GM11168 (cell line): ENCODE results near the gene TMEM151A.

Experiments used
- in situ Hi-C: fragments of 300-500 bp; cut with MboI; formaldehyde crosslinking; loops from one replicate; pipeline ENCODE4 v1.12.0; 2022; ENCODE audit warnings: low sequenced_read_pairs; ENCODE audit not compliant: unreplicated experiment

The TMEM151A gene

DNA sequence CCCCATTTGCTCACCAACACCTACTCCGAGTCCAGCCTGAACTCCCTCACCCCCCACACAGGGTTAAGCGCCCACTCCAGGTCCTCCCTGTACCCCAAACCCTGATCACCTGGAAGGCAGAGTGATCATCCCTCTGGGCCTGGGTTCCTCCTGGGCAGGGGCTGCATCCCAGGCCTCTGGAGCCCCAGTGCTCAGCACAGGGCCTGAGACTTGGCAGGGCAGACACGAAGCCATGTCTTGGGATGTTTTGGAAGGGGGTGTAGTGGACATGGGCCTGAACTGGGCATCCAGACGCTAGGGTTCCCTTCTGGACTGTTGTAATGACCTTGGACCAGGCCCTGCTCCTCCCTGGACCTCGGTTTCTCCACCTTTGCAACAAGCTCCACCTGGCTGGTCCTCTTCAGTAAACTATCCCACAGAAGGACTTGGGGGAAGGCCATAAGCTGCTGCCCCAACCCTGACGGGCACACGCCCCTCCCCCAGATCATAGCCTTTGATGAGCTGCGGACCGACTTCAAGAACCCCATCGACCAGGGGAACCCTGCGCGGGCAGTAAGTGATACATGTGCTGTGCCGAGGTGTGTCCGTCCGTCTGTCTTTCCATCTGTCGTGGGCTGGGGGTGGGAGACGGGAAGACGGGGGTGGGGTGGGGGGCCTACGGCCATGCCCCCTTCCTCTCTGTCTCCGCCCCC, 9.8 kb upstream of the TMEM151A start:
- in situ Hi-C loops, result no loop called here

DNA sequence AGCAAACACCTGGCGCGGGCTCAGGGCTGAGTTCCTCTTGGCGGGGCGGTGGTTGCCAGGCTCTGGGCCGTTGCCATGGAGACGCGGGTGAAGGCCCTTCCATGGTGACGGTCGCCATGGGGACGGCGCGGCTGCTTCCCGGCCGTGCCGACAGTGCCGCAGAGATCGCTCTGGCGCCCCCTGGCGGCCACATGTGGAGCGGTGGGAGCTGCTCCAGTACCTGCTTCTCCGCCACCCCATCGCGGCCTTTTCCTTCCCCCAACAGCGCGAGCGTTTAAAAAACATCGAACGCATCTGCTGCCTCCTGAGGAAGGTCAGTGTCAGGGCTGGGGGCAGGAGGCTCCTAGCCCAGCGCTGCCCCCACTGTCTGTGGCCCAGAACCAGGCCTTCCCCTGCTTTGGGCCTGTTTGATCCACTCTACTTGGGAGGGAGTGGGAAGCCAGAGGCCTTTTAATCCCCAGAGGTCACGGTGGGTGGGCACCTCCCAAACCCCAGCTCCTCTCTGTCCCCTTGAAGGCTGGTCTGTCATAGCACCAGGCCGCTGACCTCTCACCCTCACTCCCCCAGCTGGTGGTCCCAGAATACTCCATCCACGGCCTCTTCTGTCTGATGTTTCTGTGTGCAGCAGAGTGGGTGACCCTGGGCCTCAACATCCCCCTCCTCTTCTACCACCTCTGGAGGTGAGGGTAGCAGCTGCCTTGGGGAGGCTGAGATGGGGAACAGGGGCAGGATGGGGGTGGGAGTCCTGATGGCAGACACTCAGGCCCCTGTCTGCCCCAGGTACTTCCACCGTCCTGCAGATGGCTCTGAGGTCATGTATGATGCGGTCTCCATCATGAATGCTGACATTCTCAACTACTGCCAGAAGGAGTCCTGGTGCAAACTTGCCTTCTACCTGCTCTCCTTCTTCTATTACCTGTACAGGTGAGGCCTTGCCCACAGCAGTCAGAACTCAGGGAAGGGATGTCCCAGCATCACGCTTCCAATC, 8.9 kb upstream of the TMEM151A start:
- in situ Hi-C loops, result no loop called here

DNA sequence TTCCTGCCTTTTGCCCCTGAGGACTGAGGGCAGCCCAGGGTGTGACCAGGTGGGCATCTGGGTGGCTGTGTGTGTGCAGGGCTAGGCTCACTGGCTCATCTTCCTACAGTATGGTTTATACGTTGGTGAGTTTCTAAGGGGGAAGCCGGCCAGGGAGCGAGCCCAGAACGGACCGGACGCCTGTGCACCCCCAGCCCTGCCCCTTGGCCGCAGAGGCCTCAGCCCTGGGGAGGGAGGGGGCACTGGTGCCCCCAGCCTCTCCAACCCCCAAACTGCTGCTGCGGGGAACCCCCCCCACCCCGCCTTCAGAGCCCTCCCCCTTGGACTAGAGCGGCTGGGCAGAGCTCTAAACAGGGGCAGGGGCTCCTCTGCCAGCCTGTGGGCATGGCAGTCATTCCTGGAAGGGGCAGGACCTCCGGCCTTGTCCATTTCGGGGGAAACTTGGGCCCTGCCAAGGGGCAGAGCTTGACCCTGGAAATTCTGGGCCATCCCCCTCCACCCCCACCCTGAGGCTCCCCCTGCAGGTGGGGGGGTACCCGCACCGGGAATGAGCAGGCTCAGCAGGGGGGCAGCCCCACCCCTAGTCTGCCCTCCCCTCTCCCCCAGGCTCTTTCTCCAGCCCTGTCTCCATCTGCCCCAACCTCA, 8.1 kb upstream of the TMEM151A start:
- in situ Hi-C loops, result no loop called here

DNA sequence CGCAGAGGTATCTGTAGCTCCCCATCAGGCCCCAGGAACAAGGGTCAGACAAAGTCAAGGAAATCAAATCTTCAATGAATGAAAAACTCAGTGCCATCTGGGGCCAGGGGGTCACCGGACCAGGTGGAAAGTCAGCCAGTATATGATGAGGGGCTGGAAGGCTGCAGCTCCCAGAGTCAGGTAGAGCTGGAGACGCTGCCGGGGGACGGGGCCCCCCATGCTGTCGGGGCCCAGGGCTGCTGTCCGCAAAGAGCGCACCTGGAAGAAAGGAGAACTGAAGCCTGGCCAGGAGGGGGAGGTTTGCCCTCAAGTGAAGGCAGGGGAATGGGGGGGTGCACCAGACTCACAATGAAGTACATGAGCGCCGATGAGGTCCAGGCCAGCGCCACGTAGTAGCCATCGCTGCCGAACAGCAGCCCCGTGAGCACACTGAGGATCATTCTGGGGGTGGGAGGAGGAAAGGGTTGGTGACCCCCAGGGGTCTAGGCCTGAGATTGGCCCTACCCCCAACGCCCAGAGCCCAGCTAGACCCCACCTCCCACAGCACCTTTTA, 7.1 kb upstream of the TMEM151A start:
- in situ Hi-C loops, result no loop called here

DNA sequence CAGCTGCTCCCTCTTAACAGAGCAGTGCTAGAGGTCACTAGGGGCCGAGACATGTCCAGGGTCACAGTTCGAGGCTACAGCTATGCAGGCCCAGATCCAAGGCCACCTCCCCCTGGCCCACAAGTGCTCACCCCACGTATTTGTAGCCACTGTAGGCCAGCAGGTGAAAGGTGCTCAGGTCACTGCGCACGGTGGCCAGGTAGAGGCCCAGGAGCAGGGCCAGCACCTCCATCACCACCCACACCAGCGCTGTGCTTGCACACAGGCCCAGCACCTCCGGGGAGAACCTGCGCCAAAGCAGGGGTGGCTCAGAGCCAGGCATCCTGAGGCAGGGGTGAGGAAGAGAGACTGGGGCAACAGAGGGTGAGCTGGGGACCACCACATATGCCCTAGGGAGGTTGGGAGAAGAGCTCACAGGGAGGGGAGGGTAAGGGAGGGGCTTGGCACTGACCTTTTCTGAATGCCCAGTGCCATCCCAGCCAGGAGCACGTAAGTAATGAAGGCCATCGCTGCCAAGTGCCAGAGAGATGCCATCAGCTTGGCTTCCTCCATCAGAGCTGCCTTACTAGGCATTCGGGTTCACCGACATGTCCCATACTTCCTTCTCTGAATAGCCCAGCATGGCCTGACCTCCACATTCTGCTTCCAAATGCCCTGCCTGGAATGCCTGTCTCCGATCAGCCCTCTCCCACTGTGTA, 6.3 kb upstream of the TMEM151A start:
- in situ Hi-C loops, result no loop called here

DNA sequence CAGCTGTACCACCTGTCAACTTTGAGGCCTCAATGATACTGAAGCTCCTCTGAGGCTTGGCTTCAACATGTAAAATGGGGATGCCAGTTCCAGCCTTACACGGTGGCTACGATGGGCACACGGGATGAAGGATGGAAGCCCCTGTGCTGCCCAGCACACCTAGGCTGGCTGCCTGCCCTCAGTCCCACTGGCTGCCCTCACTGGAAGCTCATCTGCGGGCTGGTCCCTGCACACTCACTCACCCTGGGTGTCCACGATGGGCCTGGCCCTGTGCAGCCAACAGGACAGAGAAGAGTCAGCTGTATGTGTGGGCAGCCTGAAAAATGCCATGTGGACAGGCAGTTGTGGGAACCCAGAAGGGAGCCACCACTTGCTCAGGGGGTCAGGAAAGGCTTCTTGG, 5.0 kb upstream of the TMEM151A start:
- in situ Hi-C loops, result no loop called here

DNA sequence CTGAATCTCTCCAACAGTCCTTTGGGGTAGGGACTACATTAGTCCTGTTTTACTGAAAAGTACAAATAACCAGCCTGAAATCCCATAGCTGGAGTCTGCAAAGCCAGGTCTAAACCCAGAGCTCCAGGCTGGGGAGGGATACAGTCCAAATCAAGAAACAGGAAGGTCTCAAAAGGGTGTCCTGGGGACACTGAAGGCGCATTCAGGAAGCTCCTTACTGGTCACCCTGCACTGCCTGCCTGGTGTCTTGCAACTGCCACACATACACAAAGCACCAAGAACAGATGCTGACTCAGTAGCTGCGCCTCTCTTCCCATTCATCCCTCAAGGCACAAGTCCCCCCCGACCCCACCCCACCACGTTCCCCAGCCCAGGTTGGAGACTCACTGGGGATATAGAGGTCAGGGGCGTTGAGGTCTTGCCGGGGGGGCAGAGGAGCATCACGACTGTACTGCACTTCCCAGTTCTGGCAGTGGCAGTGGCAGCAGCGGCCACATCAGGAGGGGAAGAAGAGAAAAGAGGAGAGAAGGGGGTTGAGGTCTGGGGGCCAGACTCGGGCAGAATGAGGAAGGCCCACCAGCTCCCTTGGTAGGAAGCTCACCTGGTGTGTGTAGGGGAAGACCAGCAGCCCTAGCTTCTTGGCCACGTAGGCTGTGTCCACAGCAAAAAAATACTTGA, 4.3 kb upstream of the TMEM151A start:
- in situ Hi-C loops, result no loop called here

DNA sequence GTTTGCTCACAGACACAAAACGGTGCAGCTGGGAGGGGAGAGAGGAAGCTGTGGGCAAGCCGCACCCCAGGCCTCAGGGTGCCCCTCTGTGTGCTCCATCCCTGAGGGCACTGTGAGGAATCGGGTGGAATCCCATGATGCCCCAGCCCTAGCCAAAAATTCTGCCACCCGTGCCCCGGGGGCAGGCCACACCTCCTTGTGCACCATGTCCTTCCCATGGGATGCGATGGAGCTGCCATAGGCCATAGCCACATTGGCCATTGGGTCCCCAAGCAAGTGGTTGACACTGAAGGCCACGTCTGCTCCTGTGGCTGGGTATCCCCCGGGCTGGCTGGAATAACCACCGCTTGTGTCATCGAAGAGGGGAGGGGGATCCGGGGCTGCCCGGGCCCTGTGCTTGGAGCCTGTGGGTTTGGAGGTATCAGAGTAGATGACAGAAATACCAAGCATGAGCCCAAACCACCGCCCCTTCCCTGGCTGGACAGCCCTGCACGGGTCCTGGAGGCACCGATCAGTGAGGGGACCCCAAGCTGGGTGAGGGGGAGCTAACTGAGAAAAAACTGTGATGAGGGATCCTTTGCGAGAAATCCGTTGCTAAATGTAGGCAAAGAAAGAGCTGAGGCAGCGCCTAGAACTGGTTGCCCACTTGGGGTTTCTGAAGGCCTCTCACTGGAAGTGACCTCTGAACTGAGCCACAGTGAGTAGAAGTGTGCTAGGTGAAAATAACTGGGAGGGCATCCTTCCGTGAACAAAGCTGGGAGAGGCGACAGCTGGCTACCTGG, 3.6 kb upstream of the TMEM151A start:
- in situ Hi-C loops, result no loop called here

DNA sequence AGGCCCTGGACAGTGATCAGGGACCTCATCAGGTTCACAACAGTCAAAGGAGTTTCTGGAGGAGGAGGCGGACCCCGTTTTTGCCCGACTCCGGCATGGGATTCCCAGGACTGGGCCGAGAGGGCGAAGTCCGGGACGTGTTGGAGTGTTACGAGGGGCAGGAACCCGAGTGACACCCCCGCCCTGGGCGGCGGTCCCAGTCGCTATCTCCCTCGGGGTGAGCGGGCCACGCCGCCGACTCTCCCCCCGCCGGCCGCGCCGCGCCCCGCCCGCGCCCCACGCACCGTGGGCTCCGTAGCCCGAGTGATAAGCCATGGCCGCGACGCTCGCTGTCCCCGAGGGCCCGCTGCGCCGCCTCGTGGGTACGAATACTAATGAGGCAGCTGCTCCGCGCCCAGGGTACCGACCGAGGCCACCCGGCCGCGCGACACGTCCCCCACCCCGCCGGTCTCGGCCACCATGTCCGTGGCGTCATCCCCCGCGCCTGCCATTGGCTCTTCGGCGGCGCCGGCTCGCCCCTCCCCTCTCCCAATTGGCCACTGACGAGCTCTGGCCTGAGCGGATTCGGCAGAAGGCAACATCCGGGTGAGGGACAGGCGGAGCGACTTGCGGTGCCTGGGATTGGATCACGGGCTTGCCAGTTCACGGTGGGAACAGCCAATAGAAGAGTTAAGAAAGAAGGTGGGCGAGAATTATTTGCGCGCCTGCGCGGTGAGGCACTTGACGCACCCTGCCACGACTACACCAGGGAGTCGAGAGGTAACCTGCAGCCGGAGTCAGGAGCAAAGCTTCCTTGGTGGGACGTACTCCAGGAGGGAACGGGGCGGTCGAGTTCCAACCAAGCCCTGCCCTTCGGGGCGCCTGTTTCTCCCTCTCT, 2.8 kb upstream of the TMEM151A start, which contains the start of gene YIF1A:
Gene YIF1A (minus strand): TSS at position 473 of the 877 bp plus-strand sequence. CDS start 158 bp downstream, at position 315.
- in situ Hi-C loops, result no loop called here

DNA sequence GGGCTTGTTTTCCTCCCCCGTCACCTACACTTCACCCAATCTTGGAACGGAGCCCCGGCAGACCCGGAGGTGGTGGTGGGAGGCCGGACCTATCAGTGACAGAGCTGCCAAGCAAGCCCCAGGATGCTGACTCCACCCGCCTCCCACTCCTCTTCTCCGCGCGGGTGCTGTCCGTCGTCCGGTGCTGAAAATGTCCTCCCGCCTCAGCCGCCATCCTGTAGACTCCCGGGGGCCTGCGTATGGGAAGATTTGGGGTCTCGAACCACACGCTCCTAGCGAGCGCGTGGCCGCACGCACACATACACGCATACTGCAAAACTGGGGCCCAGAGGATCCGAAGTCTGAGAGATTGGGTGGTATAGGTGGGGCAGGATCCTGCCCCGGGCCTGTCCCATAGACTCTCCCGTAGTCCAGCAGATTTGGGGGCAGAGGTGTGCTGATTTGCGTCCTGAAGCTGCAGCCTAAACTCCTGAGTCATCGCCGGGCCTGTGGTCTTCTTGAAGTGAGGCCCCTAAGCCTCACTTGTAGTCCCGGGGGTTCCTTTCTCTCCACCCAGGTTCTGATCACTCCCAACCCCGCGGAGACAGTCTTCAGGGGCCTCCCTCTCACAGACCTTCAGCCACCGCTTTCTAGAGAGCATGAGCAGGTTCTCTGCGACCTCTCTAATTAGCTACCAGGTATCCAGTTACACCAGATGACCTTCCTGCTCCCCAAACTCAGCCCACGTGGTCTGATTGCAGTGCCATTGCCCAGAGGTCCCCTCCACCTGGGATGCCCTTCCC, 2.0 kb upstream of the TMEM151A start:
- in situ Hi-C loops, result no loop called here

DNA sequence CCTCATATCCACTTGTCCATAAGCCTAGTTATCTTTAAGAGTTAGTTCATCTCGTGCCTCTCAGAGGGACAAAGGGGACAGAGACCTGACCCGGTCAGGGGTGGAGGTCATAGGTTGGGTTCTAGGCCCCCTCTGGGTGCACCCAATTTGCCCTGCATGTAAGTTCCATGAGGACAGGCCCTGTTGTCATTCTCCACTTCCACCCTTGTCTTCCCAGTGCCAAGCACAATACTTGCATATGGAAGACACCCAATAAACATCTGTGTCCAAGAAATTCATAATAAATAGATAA, 1.4 kb upstream of the TMEM151A start:
- in situ Hi-C loops, result no loop called here

DNA sequence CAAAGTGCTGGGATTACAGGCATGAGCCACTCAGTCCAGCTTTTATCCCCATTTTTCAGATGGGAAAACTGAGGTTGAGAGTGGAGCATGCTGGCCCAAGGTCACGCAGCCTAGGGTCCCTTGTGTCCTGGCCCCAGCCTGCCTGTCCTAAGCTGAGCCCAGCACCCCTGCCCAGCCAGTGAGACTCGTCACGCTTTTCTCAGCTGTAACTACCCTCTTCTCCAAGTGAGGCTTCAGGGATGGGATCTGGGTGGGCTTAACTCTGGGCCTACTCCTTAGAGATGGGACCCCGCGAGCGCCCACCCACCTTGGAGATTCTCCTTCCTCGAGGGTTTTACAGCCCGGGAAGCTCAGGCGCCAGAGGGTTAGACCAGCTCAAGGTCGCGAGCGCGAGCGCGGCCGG, 390 bp upstream of the TMEM151A start:
- in situ Hi-C loops, result no loop called here

DNA sequence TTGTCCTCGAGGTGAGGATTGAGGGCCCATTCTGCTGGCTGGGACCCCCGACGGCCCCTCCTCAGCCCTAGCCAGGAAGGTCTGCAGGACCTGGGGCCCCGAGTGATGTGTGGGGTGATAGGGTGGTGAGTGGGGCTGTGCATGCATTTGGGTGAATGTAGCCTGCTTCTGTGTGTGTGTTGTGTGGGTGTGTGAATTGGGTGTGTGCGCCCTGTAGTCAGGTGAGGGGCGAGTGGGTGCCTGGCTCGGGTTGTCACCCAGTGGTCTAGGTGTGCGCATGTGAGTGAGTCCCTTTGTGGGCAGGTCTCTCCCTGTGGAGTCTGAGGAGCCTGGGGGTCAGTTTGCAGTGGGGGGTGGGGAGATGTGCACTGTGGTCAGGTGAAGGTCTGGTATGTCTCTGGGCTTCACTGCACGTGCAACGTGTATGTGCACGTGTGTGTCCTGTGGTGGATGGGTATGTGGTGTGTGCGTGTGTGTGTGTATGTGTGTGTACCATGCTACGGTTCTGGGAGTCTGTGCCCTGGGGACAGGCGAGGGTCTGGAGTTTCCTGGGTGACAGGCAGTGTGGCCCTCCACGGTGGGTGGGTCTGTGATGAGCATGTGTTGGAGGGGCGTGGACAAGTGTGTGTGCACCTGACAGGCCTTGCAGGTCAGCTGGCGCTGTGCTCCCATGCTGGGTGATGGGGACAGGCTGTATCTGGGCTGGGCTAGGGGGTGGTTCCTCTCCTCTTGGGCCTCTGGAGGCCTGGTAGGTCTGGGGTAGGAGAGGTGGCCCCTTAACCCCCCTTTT, 1.0 kb downstream of the TMEM151A start:
- in situ Hi-C loops, result no loop called here

DNA sequence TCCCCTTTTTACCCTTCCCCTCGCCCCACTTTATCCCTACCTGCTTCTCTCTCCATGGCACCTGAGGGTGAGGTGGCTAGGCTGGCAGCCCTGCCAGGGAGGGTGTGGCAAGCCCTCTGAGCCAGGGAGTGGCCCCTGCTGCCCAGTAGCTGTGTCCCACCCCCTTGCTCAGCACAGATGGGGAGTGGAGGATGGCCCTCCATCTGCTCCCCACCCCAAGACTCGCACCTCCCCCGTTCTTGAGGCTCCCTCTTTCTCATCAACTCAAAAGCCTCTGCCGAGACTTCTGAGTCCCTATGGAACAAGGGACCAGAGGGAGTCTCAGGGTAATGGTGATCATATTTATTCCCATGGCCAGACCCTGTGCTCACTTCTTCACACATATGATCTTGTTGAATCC, 1.7 kb downstream of the TMEM151A start:
- in situ Hi-C loops, result no loop called here

DNA sequence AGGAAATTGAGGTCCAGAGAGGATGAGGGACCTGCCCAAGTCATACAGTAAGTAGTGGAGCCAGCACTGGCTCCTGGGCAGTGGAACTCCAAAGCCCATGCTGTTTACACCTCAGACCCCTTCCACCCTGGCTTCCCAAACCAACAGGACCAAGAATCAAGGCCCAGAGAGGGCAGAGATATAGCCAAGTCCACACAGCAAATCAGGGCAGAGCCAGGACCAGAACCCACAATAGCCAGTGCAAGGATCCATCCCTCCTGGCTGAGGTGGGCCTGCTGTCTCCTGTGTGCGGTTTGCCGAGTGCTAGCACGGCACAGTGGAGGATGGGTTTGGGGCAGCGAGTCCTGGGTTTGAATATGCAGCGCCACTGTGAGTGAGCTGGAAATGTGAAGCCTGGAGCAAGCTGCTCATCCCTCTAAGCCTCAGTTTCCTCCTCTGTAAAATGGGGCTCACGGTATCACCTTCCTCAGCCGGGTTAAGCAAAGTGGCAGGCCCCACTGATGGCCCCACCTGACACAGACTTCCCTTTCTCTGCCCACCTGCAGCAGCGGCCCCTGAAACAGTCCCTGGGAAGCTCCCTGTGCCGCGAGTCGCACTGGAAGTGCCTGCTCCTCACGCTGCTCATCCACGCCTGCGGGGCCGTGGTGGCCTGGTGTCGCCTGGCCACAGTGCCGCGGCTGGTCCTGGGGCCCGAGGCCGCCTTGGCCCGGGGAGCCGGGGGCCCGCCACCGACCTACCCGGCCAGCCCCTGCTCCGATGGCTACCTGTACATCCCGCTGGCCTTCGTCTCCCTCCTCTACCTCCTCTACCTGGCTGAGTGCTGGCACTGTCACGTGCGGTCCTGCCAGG, 2.3 kb downstream of the TMEM151A start:
- in situ Hi-C loops, result no loop called here
